Ishikawa (cell line): ENCODE data around the gene URAD.
A peak's percentile ranks its signal among the peaks of the same experiment; 100 is the strongest.

Experiments used
- CEBPB ChIP-seq: IDR thresholded peaks from 2 replicates; pipeline ENCODE4 v1.6.1; 2012
- CREB1 ChIP-seq: IDR thresholded peaks from 2 replicates; pipeline ENCODE4 v1.6.1; 2012; ENCODE audit warnings: low read depth
- EGR1 ChIP-seq: IDR thresholded peaks from 2 replicates; pipeline ENCODE4 v1.6.1; 2012
- EP300 ChIP-seq: IDR thresholded peaks from 2 replicates; pipeline ENCODE4 v1.6.1; 2012; ENCODE audit warnings: borderline replicate concordance
- FOXM1 ChIP-seq: IDR thresholded peaks from 2 replicates; pipeline ENCODE4 v1.6.1; 2012; ENCODE audit warnings: low read depth, borderline replicate concordance
- NFIC ChIP-seq: IDR thresholded peaks from 2 replicates; pipeline ENCODE4 v1.6.1; 2012
- RAD21 ChIP-seq: IDR thresholded peaks from 2 replicates; pipeline ENCODE4 v1.6.1; 2012; ENCODE audit warnings: low read depth
- TAF1 ChIP-seq: IDR thresholded peaks from 2 replicates; pipeline ENCODE4 v1.6.1; 2012; ENCODE audit warnings: low read depth, mild to moderate bottlenecking
- TCF12 ChIP-seq: IDR thresholded peaks from 2 replicates; pipeline ENCODE4 v1.6.1; 2012; ENCODE audit warnings: low read depth
- TEAD4 ChIP-seq: IDR thresholded peaks from 2 replicates; pipeline ENCODE4 v1.6.1; 2012
- YY1 ChIP-seq: IDR thresholded peaks from 2 replicates; pipeline ENCODE4 v1.6.1; 2012; ENCODE audit warnings: low read depth
- ZBTB7A ChIP-seq: IDR thresholded peaks from 2 replicates; pipeline ENCODE4 v1.6.1; 2012; ENCODE audit warnings: low read depth
- TF ChIP-seq, protein P1 (sequence below): IDR thresholded peaks from 2 replicates; pipeline ENCODE4 v1.6.1; 2012; ENCODE audit warnings: low read depth, mild to moderate bottlenecking
- TF ChIP-seq, protein P2 (sequence below): IDR thresholded peaks from 2 replicates; pipeline ENCODE4 v1.6.1; 2012
- TF ChIP-seq, protein P3 (sequence below): IDR thresholded peaks from 2 replicates; pipeline ENCODE4 v1.6.1; 2012

URAD gene

GRCh38 chr13:27969082-27969865 is 19.2 kb downstream of the URAD start, which contains the start of gene CDX2:
TSS of gene CDX2 (minus strand) at chr13:27969315. CDS start at chr13:27969006, 309 bp downstream.
- no peak for TF ChIP-seq FOXM1
- no peak for TF ChIP-seq RAD21
- TF ChIP-seq CREB1: no peak
- TF ChIP-seq, protein P1, sequence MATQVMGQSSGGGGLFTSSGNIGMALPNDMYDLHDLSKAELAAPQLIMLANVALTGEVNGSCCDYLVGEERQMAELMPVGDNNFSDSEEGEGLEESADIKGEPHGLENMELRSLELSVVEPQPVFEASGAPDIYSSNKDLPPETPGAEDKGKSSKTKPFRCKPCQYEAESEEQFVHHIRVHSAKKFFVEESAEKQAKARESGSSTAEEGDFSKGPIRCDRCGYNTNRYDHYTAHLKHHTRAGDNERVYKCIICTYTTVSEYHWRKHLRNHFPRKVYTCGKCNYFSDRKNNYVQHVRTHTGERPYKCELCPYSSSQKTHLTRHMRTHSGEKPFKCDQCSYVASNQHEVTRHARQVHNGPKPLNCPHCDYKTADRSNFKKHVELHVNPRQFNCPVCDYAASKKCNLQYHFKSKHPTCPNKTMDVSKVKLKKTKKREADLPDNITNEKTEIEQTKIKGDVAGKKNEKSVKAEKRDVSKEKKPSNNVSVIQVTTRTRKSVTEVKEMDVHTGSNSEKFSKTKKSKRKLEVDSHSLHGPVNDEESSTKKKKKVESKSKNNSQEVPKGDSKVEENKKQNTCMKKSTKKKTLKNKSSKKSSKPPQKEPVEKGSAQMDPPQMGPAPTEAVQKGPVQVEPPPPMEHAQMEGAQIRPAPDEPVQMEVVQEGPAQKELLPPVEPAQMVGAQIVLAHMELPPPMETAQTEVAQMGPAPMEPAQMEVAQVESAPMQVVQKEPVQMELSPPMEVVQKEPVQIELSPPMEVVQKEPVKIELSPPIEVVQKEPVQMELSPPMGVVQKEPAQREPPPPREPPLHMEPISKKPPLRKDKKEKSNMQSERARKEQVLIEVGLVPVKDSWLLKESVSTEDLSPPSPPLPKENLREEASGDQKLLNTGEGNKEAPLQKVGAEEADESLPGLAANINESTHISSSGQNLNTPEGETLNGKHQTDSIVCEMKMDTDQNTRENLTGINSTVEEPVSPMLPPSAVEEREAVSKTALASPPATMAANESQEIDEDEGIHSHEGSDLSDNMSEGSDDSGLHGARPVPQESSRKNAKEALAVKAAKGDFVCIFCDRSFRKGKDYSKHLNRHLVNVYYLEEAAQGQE: no peak
- no peak for TF ChIP-seq TCF12
- TF ChIP-seq, protein P2, sequence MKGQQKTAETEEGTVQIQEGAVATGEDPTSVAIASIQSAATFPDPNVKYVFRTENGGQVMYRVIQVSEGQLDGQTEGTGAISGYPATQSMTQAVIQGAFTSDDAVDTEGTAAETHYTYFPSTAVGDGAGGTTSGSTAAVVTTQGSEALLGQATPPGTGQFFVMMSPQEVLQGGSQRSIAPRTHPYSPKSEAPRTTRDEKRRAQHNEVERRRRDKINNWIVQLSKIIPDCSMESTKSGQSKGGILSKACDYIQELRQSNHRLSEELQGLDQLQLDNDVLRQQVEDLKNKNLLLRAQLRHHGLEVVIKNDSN: no peak
- no peak for TF ChIP-seq NFIC
- no peak for TF ChIP-seq TEAD4
- TF ChIP-seq, protein P3, sequence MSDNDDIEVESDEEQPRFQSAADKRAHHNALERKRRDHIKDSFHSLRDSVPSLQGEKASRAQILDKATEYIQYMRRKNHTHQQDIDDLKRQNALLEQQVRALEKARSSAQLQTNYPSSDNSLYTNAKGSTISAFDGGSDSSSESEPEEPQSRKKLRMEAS: no peak
- no peak for TF ChIP-seq YY1
- TF ChIP-seq EGR1: no peak
- TF ChIP-seq TAF1: no peak
- no peak for TF ChIP-seq EP300

DNA sequence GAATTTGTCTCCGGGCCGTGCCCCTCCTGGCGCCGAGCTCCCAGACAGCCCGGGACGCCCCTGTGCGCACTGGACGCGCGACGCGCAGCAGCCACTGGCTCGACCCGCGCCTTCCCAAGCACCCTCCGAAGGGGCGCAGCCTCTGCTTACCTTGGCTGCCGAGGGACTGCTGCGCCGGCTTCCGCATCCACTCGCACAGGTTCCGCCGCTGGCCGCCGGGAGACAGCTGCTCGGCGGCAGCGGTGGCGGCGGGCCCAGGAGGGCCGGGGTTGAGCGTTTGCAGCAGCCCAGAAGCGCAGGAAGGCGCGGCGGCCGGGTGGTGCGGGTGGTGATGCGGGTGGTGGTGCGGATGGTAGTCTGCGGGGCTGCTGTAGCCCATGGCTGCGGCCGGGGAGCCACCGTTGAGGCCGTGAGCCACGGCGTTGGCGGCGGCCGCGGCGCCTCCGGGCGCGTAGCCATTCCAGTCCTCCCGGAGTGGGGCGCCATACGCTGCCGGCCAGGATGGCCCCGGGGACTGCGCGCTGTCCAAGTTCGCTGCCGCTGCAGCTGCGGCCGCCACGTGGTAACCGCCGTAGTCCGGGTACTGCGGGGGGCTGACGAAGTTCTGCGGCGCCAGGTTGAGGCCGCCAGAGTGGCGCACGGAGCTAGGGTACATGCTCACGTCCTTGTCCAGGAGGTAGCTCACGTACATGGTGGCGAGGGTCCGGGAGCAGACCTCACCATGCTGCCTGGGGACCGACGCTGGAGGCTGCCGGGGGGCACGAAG is 20.0 kb downstream of the URAD start:
- TF ChIP-seq, protein P3: peak; percentile 85
- no peak for TF ChIP-seq FOXM1
- no peak for TF ChIP-seq RAD21
- 0 out of 2 replicates have a peak, but pooled peaks have one; percentile 6 for TF ChIP-seq EGR1
- TF ChIP-seq, protein P2: peak; percentile 47; the same call in 1 of the 2 replicates

- no peak for TF ChIP-seq RAD21
- TF ChIP-seq EP300: no peak
- TF ChIP-seq, protein P3: no peak
- no peak for TF ChIP-seq FOXM1
- no peak for TF ChIP-seq TEAD4
- TF ChIP-seq EGR1: no peak
- no peak for TF ChIP-seq CEBPB
- no peak for TF ChIP-seq NFIC
- TF ChIP-seq TCF12: no peak
- TF ChIP-seq, protein P1: no peak
- TF ChIP-seq ZBTB7A: no peak
- TF ChIP-seq, protein P2: no peak
- TF ChIP-seq CREB1: no peak
- no peak for TF ChIP-seq YY1
- no peak for TF ChIP-seq TAF1
Measured at GRCh38 chr13:27967736-27968315, 20.7 kb downstream of the URAD start.

DNA sequence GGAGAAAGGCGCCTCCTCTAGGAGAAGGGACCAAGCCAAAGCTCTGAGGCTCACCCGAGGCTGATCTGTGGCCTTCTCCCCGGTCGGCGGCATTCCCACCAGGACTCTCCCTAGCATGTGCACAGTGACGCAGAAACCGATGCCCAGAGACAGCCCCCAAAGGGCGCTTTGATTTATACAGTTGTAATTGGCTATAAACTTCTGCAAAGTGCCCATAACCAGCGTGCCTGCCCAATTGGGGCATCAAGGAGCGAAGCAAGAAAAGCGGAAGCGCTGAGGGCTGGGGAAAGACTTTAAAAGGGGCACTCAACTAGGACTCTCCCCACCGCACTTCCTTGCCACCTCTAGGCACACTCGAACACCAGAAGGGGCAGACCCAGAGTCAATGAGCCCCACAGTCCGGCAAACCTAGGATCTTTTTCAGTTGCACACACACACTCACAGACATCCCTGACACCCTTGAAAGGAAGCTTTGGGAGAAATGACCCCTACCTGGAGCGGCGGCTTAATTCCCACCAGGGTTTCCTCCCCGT is 21.2 kb downstream of the URAD start:
- TF ChIP-seq YY1 (no peak), CEBPB (no peak), NFIC (no peak), ZBTB7A (no peak), CREB1 (no peak), TCF12 (no peak), TEAD4 (no peak), RAD21 (no peak), TAF1 (no peak), EP300 (no peak), EGR1 (no peak), FOXM1 (no peak)
- TF ChIP-seq, protein P3: no peak
- TF ChIP-seq, protein P2: no peak
- TF ChIP-seq, protein P1: no peak
